Endothelial cell (in vitro differentiated cells): ENCODE measurements around the gene MT1G. TPM values are rescaled to one million over a fixed set of nuclear protein-coding genes. Genes with fewer than 3 reads are reported as not detected.
A peak's percentile ranks its signal among the peaks of the same experiment; 100 is the strongest.

ENCODE experiments used
- DNase-seq: peaks from one replicate; pipeline ENCODE4 v3.0.0; 2021; ENCODE audit warnings: low spot score
- H3K27ac Mint-ChIP-seq: one replicate; pipeline ENCODE4 v1.8.0; 2021; ENCODE audit warnings: mixed read lengths, inconsistent platforms; ENCODE audit not compliant: unreplicated experiment
- H3K27me3 Mint-ChIP-seq: one replicate; pipeline ENCODE4 v1.8.0; 2021; ENCODE audit warnings: mild to moderate bottlenecking, moderate library complexity, mixed read lengths, inconsistent platforms; ENCODE audit not compliant: unreplicated experiment
- H3K36me3 Mint-ChIP-seq: one replicate; pipeline ENCODE4 v1.8.0; 2021; ENCODE audit warnings: mild to moderate bottlenecking, low read depth, mixed read lengths, inconsistent platforms; ENCODE audit not compliant: unreplicated experiment
- H3K4me1 Mint-ChIP-seq: one replicate; pipeline ENCODE4 v1.8.0; 2021; ENCODE audit warnings: mild to moderate bottlenecking, mixed read lengths, inconsistent platforms; ENCODE audit not compliant: unreplicated experiment
- H3K4me3 Mint-ChIP-seq: one replicate; pipeline ENCODE4 v1.8.0; 2021; ENCODE audit warnings: mild to moderate bottlenecking, mixed read lengths, inconsistent platforms; ENCODE audit not compliant: unreplicated experiment
- H3K9me3 Mint-ChIP-seq: one replicate; pipeline ENCODE4 v1.8.0; 2021; ENCODE audit warnings: mixed read lengths, inconsistent platforms; ENCODE audit not compliant: unreplicated experiment
- total RNA-seq: library from RNA; stranded (reverse); fragmentation: NEBNext Ultra II Directional; extraction: Animal tissue kit (Norgen Biotek cat#: 25700); gene quantifications from one replicate; pipeline ENCODE4 v1.2.1, GENCODE V29; 2021; ENCODE audit not compliant: unreplicated experiment
- TF ChIP-seq, protein P1 (sequence below): fragments of 200-600 bp; sonication (generic); IDR thresholded peaks from one replicate; pipeline ENCODE4 v1.5.0; 2021; ENCODE audit warnings: antibody characterized with exemption; ENCODE audit not compliant: unreplicated experiment

MT1G gene
- total RNA-seq, 1 donor from 2014 or later: not detected

DNA sequence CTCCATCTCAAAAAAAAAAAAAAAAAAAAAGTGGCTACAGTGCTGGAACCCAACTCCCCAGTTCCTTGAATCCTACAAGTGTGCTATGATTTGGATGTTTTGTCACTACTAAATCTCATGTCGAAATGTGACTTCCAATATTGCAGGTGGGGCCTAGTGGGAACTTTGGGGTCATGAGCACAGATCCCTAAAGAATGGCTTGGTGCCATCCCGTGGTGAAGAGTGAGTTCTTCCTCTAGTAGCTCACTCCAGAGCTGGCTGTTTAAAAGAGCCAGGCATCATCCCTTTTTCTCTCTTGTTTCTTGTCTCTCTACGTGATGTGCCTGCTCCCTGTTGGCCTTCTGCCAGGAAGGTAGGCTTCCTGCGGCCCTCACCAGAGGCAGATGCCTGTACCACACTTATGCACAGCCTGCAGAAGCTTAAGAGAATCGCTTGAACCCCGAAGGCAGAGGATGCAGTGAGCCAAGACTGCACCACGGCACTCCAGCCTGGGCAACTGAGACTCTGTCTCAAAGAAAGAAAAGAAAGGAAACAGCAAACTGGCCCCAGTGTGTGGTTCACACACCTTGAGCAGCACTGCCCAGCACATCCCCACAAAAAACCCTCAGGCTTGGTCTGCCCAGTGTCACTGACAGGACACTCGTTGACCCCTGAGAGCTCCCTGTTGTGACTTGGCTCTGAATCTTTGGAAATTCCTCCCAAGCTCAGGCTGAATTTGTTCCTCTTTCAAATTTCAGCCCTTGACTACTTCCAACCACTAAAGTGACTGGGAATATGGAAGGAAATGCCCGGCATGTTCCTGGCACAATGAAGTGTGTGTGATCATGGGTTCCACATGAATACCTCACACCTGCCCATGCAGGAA, 39.1 kb downstream of the MT1G start:
- DNase-seq: no peak
- Mint-ChIP-seq H3K27ac (no peak overlapping the region), H3K9me3 (no peaks in the 10 kb centered on the region), H3K36me3 (no peaks in the 10 kb centered on the region), H3K27me3 (peaks cover 27% of the 10 kb centered on the region), H3K4me1 (peaks cover 9% of the 10 kb centered on the region), H3K4me3 (no peak overlapping the region)
- TF ChIP-seq, protein P1, sequence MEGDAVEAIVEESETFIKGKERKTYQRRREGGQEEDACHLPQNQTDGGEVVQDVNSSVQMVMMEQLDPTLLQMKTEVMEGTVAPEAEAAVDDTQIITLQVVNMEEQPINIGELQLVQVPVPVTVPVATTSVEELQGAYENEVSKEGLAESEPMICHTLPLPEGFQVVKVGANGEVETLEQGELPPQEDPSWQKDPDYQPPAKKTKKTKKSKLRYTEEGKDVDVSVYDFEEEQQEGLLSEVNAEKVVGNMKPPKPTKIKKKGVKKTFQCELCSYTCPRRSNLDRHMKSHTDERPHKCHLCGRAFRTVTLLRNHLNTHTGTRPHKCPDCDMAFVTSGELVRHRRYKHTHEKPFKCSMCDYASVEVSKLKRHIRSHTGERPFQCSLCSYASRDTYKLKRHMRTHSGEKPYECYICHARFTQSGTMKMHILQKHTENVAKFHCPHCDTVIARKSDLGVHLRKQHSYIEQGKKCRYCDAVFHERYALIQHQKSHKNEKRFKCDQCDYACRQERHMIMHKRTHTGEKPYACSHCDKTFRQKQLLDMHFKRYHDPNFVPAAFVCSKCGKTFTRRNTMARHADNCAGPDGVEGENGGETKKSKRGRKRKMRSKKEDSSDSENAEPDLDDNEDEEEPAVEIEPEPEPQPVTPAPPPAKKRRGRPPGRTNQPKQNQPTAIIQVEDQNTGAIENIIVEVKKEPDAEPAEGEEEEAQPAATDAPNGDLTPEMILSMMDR: no peak

DNA sequence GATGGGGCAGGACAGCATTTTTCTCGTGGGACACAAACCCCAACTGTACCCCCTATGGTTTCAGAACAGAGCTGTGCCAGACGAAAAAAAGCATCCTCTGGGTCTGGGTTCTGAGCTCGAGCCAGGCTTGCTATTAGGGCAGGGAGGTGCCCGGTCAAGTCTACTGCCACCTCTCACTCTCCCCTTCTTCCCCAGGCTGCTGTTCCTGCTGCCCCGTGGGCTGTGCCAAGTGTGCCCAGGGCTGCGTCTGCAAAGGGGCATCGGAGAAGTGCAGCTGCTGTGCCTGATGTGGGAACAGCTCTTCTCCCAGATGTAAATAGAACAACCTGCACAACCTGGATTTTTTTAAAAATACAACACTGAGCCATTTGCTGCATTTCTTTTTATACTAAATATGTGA, 41.2 kb downstream of the MT1G start:
- H3K9me3 Mint-ChIP-seq: no peaks in the 10 kb centered on the region

DNA sequence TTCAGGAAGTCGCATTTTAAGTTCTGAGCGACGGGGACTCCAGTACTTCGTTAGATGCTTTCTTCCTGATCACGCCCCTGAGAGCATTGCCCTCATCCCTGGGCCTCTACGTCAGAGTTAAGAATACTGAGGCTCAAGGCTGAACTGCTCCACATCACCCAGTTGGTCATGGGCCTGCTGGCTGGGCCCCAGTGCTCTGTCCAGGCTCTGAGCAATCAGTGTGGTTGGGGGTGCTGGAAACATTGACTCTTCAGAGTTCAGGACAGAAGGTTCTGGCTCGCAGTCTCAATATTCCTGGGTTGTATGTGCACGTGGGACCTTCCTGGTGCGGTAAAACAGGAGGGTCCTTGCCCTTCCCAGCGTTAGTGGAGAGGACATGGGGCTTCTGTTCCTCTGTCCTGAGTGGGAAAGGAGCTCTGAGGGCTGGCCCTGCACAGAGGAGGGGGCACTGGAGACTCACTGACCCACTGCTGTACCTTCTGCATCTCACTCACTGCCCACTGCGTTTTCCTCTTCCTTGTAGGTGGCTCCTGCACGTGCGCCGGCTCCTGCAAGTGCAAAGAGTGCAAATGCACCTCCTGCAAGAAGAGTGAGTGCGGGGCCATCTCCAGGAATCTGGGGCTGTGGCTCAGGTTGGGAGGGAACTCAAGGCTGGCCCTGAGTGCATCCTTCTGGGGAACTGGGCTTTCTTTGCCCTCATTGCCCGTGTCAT, 41.8 kb downstream of the MT1G start:
- H3K36me3 Mint-ChIP-seq: no peaks in the 10 kb centered on the region
- H3K9me3 Mint-ChIP-seq: no peaks in the 10 kb centered on the region
- H3K4me3 Mint-ChIP-seq: peak overlapping the region; percentile 53
- H3K27ac Mint-ChIP-seq: no peak overlapping the region
- peaks cover 5% of the 10 kb centered on the region for H3K4me1 Mint-ChIP-seq
- TF ChIP-seq, protein P1: no peak
- peaks cover 24% of the 10 kb centered on the region for H3K27me3 Mint-ChIP-seq
- no peak for DNase-seq

More for the DNA sequence above, 41.2 kb downstream of the MT1G start:
- H3K27me3 Mint-ChIP-seq: peaks cover 27% of the 10 kb centered on the region
- no peak overlapping the region for H3K4me3 Mint-ChIP-seq
- peaks cover 5% of the 10 kb centered on the region for H3K4me1 Mint-ChIP-seq
- H3K27ac Mint-ChIP-seq: no peak overlapping the region
- no peak for DNase-seq
- H3K36me3 Mint-ChIP-seq: no peaks in the 10 kb centered on the region
- TF ChIP-seq, protein P1: no peak

DNA sequence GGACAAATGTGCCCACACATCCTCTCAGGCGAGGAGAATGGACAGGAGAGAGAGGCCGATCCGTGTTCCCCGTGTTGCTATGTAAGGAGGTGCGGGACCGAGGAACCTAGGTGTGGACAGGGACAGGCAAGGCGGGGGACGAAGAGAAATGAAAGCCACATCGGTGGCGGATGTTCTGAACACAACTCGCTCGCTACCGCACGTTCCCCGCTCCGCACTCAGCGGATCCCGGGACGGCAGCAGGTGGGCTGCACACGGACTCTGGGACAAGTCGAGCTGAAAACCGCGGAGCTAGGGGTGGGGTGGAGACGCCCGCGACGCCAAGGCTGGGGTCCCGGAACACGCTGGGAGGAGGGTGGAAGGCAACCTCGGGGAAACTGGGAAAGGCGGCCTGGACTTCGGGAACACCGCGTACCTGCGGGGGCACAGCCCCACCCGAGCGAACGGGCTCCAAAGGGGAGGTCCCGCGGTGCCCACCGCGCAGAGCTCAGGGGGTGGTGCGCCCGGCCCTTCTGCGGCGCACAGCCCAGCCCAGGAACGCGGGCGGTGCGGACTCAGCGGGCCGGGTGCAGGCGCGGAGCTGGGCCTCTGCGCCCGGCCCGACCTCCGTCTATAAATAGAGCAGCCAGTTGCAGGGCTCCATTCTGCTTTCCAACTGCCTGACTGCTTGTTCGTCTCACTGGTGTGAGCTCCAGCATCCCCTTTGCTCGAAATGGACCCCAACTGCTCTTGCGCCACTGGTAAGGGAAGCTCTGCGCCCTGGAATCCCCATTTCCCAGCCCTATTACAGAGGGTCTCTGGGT, 42.5 kb downstream of the MT1G start, which contains the start of gene MT1E:
Gene MT1E (plus strand): TSS at position 642 of the 803 bp plus-strand sequence. CDS start 71 bp downstream, at position 713.
- no peaks in the 10 kb centered on the region for H3K9me3 Mint-ChIP-seq
- TF ChIP-seq, protein P1: no peak
- peaks cover 5% of the 10 kb centered on the region for H3K4me1 Mint-ChIP-seq
- H3K27ac Mint-ChIP-seq: no peak within 1 kb of the TSS
- no peak for DNase-seq
- peaks cover 20% of the 10 kb centered on the region for H3K27me3 Mint-ChIP-seq
- H3K36me3 Mint-ChIP-seq: no peaks in the 10 kb centered on the region
- H3K4me3 Mint-ChIP-seq: peak within 1 kb of the TSS; percentile 73
